Right lobe of liver (tissue), 6 donors: ENCODE measurements around the gene GTPBP8. TPM values are rescaled to one million over a fixed set of nuclear protein-coding genes. Genes with fewer than 3 reads are reported as not detected.

Experiments used
- ATAC-seq, 4 donors: fragments of 200-7000 bp; cut with Tn5 transposase; one replicate each; pipeline ENCODE4 v1.9.1; 2020; ENCODE audit warnings: mild to moderate bottlenecking in 4 of 4, moderate library complexity in 4 of 4
- DNase-seq, 3 donors: peaks; one replicate each; pipeline ENCODE4 v3.0.0-alpha.2; 2020
- H3K27ac ChIP-seq, 3 donors: fragments of 200-600 bp; one replicate each; pipeline ENCODE4 v1.8.0; 2022
- H3K27me3 ChIP-seq, 2 donors: fragments of 200-600 bp; one replicate each; pipeline ENCODE4 v1.8.0; 2022
- H3K36me3 ChIP-seq, 4 donors: fragments of 200-600 bp; sonication (generic) in 1 of 4; one replicate each; pipeline versions ENCODE4 v1.5.1 to v1.8.0; 2017 to 2022; ENCODE audit warnings: control low read depth in 1 of 4
- H3K4me1 ChIP-seq, 4 donors: fragments of 200-600 bp; sonication (generic) in 1 of 4; one replicate each; pipeline versions ENCODE4 v1.5.1 to v1.8.0; 2017 to 2022; ENCODE audit warnings: control low read depth in 1 of 4
- H3K4me3 ChIP-seq, 3 donors: fragments of 200-600 bp; one replicate each; pipeline ENCODE4 v1.8.0; 2022
- H3K9me3 ChIP-seq, 4 donors: fragments of 200-600 bp; sonication (generic) in 1 of 4; one replicate each; pipeline versions ENCODE4 v1.5.1 to v1.8.0; 2017 to 2022; ENCODE audit warnings: control low read depth in 1 of 4
- POLR2A ChIP-seq: fragments of 450-650 bp; IDR thresholded peaks from one replicate; pipeline ENCODE4 v1.6.1; 2017; ENCODE audit warnings: antibody characterized with exemption, mild to moderate bottlenecking
- WGBS: methylation state at CpG from one replicate; pipeline ENCODE4 v1.1.6; 2018; ENCODE audit warnings: low coverage, low lambda C conversion rate; ENCODE audit not compliant: insufficient coverage; ENCODE audit errors: missing lambda C conversion rate; 5-methylcytosine and 5-hydroxymethylcytosine counted together
- intact Hi-C, 2 donors: fragments of 100-400 bp; cut with DNase I; formaldehyde crosslinking; loops; one replicate each; pipeline versions ENCODE4 v1.11.2 to v1.14.1; 2022
- total RNA-seq, 6 experiments: library from RNA; depleted of rRNA in 2 of 6; stranded (reverse); fragments of >200 nt in 2 of 6; fragmentation: NEBNext Ultra II Directional in 3 of 6; extraction: Animal tissue kit (Norgen Biotek cat#: 25700) in 3 of 6; gene quantifications; one replicate each; pipeline versions ENCODE4 v1.1.0 to v1.2.4, GENCODE V29; 2016 to 2023
- TF ChIP-seq, protein P1 (sequence below), 4 donors: fragments of 200-600 bp in 3 of 4; fragments of 450-650 bp in 1 of 4; IDR thresholded peaks; one replicate each; pipeline versions ENCODE4 v1.5.1 to v1.8.0; 2016 to 2022; ENCODE audit warnings: antibody characterized with exemption in 4 of 4, mild to moderate bottlenecking in 2 of 4
- donor health status: DM: no; HTN: yes; CAD: no.
- donor health status: DM: no; HTN: no; CAD: no.
- donor health status: DM: no; HTN: no; CAD: no.
- donor health status: DM: no; HTN: yes; CAD: no.
- donor health status: DM: no; HTN: yes; CAD: no.

Gene GTPBP8
- total RNA-seq, 6 experiments from 2014 or later, result 3.7 to 16.2 (median 7.5) TPM

GRCh38 chr3:112976001-112976400, 14.8 kb upstream of the GTPBP8 start:
- peak in 1 of 4 donors; percentile 28 for ATAC-seq
- H3K36me3 ChIP-seq, result no peaks in the 10 kb centered on the region
- no peaks in the 10 kb centered on the region for H3K9me3 ChIP-seq
- H3K27me3 ChIP-seq, result no peaks in the 10 kb centered on the region
- H3K4me3 ChIP-seq, result no peak overlapping the region
- no peak for DNase-seq
- intact Hi-C loops, result no loop called here
- TF ChIP-seq, protein P1, sequence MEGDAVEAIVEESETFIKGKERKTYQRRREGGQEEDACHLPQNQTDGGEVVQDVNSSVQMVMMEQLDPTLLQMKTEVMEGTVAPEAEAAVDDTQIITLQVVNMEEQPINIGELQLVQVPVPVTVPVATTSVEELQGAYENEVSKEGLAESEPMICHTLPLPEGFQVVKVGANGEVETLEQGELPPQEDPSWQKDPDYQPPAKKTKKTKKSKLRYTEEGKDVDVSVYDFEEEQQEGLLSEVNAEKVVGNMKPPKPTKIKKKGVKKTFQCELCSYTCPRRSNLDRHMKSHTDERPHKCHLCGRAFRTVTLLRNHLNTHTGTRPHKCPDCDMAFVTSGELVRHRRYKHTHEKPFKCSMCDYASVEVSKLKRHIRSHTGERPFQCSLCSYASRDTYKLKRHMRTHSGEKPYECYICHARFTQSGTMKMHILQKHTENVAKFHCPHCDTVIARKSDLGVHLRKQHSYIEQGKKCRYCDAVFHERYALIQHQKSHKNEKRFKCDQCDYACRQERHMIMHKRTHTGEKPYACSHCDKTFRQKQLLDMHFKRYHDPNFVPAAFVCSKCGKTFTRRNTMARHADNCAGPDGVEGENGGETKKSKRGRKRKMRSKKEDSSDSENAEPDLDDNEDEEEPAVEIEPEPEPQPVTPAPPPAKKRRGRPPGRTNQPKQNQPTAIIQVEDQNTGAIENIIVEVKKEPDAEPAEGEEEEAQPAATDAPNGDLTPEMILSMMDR (IDR thresholded peaks at IDR 0.05), result no peak
- TF ChIP-seq POLR2A, result no peak
- no peak overlapping the region for H3K27ac ChIP-seq
- no peaks in the 10 kb centered on the region for H3K4me1 ChIP-seq

- TF ChIP-seq, protein P1 (IDR thresholded peaks at IDR 0.05), result no peak
- TF ChIP-seq POLR2A, result no peak
- intact Hi-C loops, result no loop called here
- Histone ChIP-seq H3K27me3 (no peaks in the 10 kb centered on the region), H3K9me3 (no peaks in the 10 kb centered on the region), H3K27ac (no peak overlapping the region), H3K36me3 (no peaks in the 10 kb centered on the region), H3K4me3 (no peak overlapping the region), H3K4me1 (no peaks in the 10 kb centered on the region)
- 66% methylated on average over 2 of the region's 2 CpGs for WGBS
- no peak for ATAC-seq
- DNase-seq, result no peak
These were observed 13.8 kb upstream of the GTPBP8 start for GRCh38 chr3:112976953-112977352.

- DNase-seq (no peak), ATAC-seq (peak in 3 of 4 donors; percentile 49 to 56 (median 53))
- H3K27ac ChIP-seq, result no peak overlapping the region
- H3K9me3 ChIP-seq, result no peaks in the 10 kb centered on the region
- H3K4me1 ChIP-seq, result no peaks in the 10 kb centered on the region
- H3K36me3 ChIP-seq, result no peaks in the 10 kb centered on the region
- intact Hi-C loops, result no loop called here
- WGBS, result 60% methylated on average over 1 of the region's 1 CpG
- H3K4me3 ChIP-seq, result no peak overlapping the region
- no peaks in the 10 kb centered on the region for H3K27me3 ChIP-seq
- no peak for TF ChIP-seq POLR2A
- TF ChIP-seq, protein P1 (IDR thresholded peaks at IDR 0.05), result peak; percentile 68 to 76 (median 73)
These were observed 11.4 kb upstream of the GTPBP8 start for GRCh38 chr3:112979244-112979832.

GRCh38 chr3:112980080-112980479, 10.7 kb upstream of the GTPBP8 start:
- intact Hi-C loops, result loop anchor here (10.0 kb wide), 1 partner anchor 335 kb away; the partner anchor contains the start of gene CCDC80 (in 2 of the 2)
- no peak for TF ChIP-seq POLR2A
- TF ChIP-seq, protein P1 (IDR thresholded peaks at IDR 0.05), result no peak
- DNase-seq (no peak), ATAC-seq (no peak)
- H3K9me3 ChIP-seq, result no peaks in the 10 kb centered on the region
- no peaks in the 10 kb centered on the region for H3K27me3 ChIP-seq
- no peak overlapping the region for H3K4me3 ChIP-seq
- no peak overlapping the region for H3K27ac ChIP-seq
- WGBS, result 0% methylated on average over 1 of the region's 1 CpG
- no peaks in the 10 kb centered on the region for H3K4me1 ChIP-seq
- H3K36me3 ChIP-seq, result no peaks in the 10 kb centered on the region
